ENCODE data around the gene ACACB. TPM values are rescaled to one million over a fixed set of nuclear protein-coding genes. Genes with fewer than 3 reads are reported as not detected.
"Not testable (repeated sequence)": the region's sequence is repeated elsewhere in the genome, so short reads cannot be mapped to it uniquely, and the experiment has no call there.

Gene ACACB
- total RNA-seq, 4 donors from 2014 or later = 19.6 to 38.2 (median 25.8) TPM

GRCh38 chr12:109137055-109137454, 20.7 kb downstream of the ACACB start:
- no peak overlapping the region for H3K4me3 ChIP-seq (ENCODE audit: low read depth, poor library complexity, severe bottlenecking)
- WGBS, 2 donors = 74 to 81% methylated on average over 2 of the region's 2 CpGs
- TF ChIP-seq POLR2A (IDR thresholded peaks at IDR 0.05) (no peak), CTCF (IDR thresholded peaks at IDR 0.05) (no peak)
- no peak for DNase-seq (ENCODE audit: low spot score in 2 of 2)
- intact Hi-C loops (cut with DNase I; ENCODE audit: low total_unique reads) = no loop called here

GRCh38 chr12:109139360-109139759, 23.0 kb downstream of the ACACB start:
- no peak overlapping the region for H3K4me3 ChIP-seq (ENCODE audit: low read depth, poor library complexity, severe bottlenecking)
- intact Hi-C loops (cut with DNase I; ENCODE audit: low total_unique reads) = no loop called here
- DNase-seq (ENCODE audit: low spot score in 2 of 2) = no peak
- WGBS, 2 donors = 96 to 97% methylated on average over 9 of the region's 9 CpGs
- TF ChIP-seq CTCF (IDR thresholded peaks at IDR 0.05) (no peak), POLR2A (IDR thresholded peaks at IDR 0.05) (no peak)

- TF ChIP-seq CTCF (IDR thresholded peaks at IDR 0.05) = no peak
- no peak for TF ChIP-seq POLR2A (IDR thresholded peaks at IDR 0.05)
- no peak for DNase-seq (ENCODE audit: low spot score in 2 of 2)
- H3K4me3 ChIP-seq (ENCODE audit: low read depth, poor library complexity, severe bottlenecking) = no peak overlapping the region
- WGBS, 2 donors = 79 to 90% methylated on average over 7 of the region's 7 CpGs
- intact Hi-C loops (cut with DNase I; ENCODE audit: low total_unique reads) = no loop called here
These were observed 23.4 kb downstream of the ACACB start for GRCh38 chr12:109139791-109140190.

- no peak for DNase-seq (ENCODE audit: low spot score in 2 of 2)
- H3K4me3 ChIP-seq (ENCODE audit: low read depth, poor library complexity, severe bottlenecking) = no peak overlapping the region
- no peak for TF ChIP-seq POLR2A (IDR thresholded peaks at IDR 0.05)
- no peak for TF ChIP-seq CTCF (IDR thresholded peaks at IDR 0.05)
- 94 to 96% methylated on average over 4 of the region's 4 CpGs for WGBS, 2 donors
- intact Hi-C loops (cut with DNase I; ENCODE audit: low total_unique reads) = no loop called here
These were observed 24.2 kb downstream of the ACACB start for GRCh38 chr12:109140560-109140959.

GRCh38 chr12:109144224-109144623, 27.8 kb downstream of the ACACB start:
- intact Hi-C loops (cut with DNase I; ENCODE audit: low total_unique reads) = no loop called here
- no peak overlapping the region for H3K4me3 ChIP-seq (ENCODE audit: low read depth, poor library complexity, severe bottlenecking)
- TF ChIP-seq POLR2A (IDR thresholded peaks at IDR 0.05) = no peak
- TF ChIP-seq CTCF (IDR thresholded peaks at IDR 0.05) = no peak
- no peak for DNase-seq (ENCODE audit: low spot score in 2 of 2)
- 56 to 58% methylated on average over 4 of the region's 4 CpGs for WGBS, 2 donors

GRCh38 chr12:109147126-109147525, 30.7 kb downstream of the ACACB start:
- intact Hi-C loops (cut with DNase I; ENCODE audit: low total_unique reads); H3K4me3 ChIP-seq (ENCODE audit: low read depth, poor library complexity, severe bottlenecking); DNase-seq (ENCODE audit: low spot score in 2 of 2): not testable (repeated sequence)
- 92 to 100% methylated on average over 1 of the region's 1 CpG for WGBS, 2 donors
